OCI-LY7 (cell line): ENCODE measurements around the gene OR4D2. TPM values are rescaled to one million over a fixed set of nuclear protein-coding genes. Genes with fewer than 3 reads are reported as not detected.

Source experiments
- BruUV-seq: library from RNA; stranded (reverse); fragments of 400-500 nt; replicated peaks from 2 replicates; lab custom pipeline; 2021; lab: Mats Ljungman, UMichigan
- CTCF ChIA-PET: fragments of 300-600 bp; sonication (Branson Sonifier 250); formaldehyde crosslinking; loops from one replicate; lab custom pipeline; 2022; ENCODE audit warnings: antibody characterized with exemption; ENCODE audit not compliant: unreplicated experiment; lab: Charles Lee
- POLR2A ChIA-PET: fragments of 300-600 bp; sonication (Branson Sonifier 250); formaldehyde crosslinking; loops from one replicate; lab custom pipeline; 2022; ENCODE audit warnings: antibody characterized with exemption; lab: Charles Lee
- DNase-seq: peaks from one replicate; pipeline ENCODE4 v3.0.0-alpha.2; 2015; ENCODE audit warnings: low spot score
- H2AFZ ChIP-seq: fragments of 200-600 bp; sonication (generic), shearing (Covaris generic); 2 replicates; pipeline ENCODE4 v1.6.1; 2014; ENCODE audit warnings: mild to moderate bottlenecking, antibody characterized with exemption, low read length, moderate library complexity
- H3K27ac ChIP-seq: fragments of 200-600 bp; sonication (generic); 2 replicates; pipeline ENCODE4 v1.5.1; 2014; ENCODE audit warnings: mixed run types, low read depth, mild to moderate bottlenecking, moderate library complexity, low read length, inconsistent platforms; ENCODE audit not compliant: poor library complexity, severe bottlenecking
- H3K36me3 ChIP-seq: fragments of 200-600 bp; sonication (generic); 2 replicates; pipeline ENCODE4 v1.6.1; 2014; ENCODE audit warnings: mild to moderate bottlenecking, antibody characterized with exemption, low read length, moderate library complexity, mixed read lengths; ENCODE audit not compliant: insufficient read depth
- H3K4me1 ChIP-seq: fragments of 200-600 bp; sonication (generic); 2 replicates; pipeline ENCODE4 v1.5.1; 2014; ENCODE audit warnings: mild to moderate bottlenecking, low read length; ENCODE audit not compliant: insufficient read depth, poor library complexity, severe bottlenecking
- H3K4me2 ChIP-seq: fragments of 200-600 bp; sonication (generic); 2 replicates; pipeline ENCODE4 v1.6.1; 2014; ENCODE audit warnings: mild to moderate bottlenecking, low read length
- H3K4me3 ChIP-seq: fragments of 200-600 bp; sonication (generic); 2 replicates; pipeline ENCODE4 v1.5.1; 2014; ENCODE audit warnings: mild to moderate bottlenecking, low read depth, low read length; ENCODE audit not compliant: poor library complexity, severe bottlenecking
- H3K79me2 ChIP-seq: fragments of 200-600 bp; sonication (generic); 2 replicates; pipeline ENCODE4 v1.6.1; 2016; ENCODE audit warnings: low read depth, mild to moderate bottlenecking, low read length, moderate library complexity, mixed read lengths; ENCODE audit not compliant: insufficient read depth
- H3K9me2 ChIP-seq: fragments of 200-600 bp; sonication (generic); 2 replicates; pipeline ENCODE4 v1.6.1; 2016; ENCODE audit warnings: mild to moderate bottlenecking, low read length, mixed read lengths; ENCODE audit not compliant: insufficient read depth
- H3K9me3 ChIP-seq: fragments of 200-600 bp; sonication (generic); 2 replicates; pipeline ENCODE4 v1.6.1; 2014; ENCODE audit warnings: mild to moderate bottlenecking, mixed run types, low read length, mixed read lengths
- H4K20me1 ChIP-seq: fragments of 200-600 bp; sonication (generic); 2 replicates; pipeline ENCODE4 v1.6.1; 2014; ENCODE audit warnings: mild to moderate bottlenecking, antibody characterized with exemption, low read length, moderate library complexity, mixed read lengths; ENCODE audit not compliant: insufficient read depth
- CTCF ChIP-seq: fragments of 200-600 bp; sonication (generic); conservative IDR thresholded peaks from 2 replicates; pipeline ENCODE4 v1.5.1; 2014; ENCODE audit warnings: mild to moderate bottlenecking, antibody characterized with exemption, low read length, moderate library complexity, mixed read lengths
- EZH2phosphoT487 ChIP-seq: fragments of 200-600 bp; sonication (generic); IDR thresholded peaks from 2 replicates; pipeline ENCODE4 v1.6.1; 2018; ENCODE audit warnings: low read depth, borderline replicate concordance, mild to moderate bottlenecking, mixed run types, antibody characterized with exemption, low read length, moderate library complexity, mixed read lengths
- intact Hi-C: fragments of 100-400 bp; cut with micrococcal nuclease; formaldehyde crosslinking; loops from one replicate; pipeline ENCODE4 v1.10.0; 2022; ENCODE audit not compliant: unreplicated experiment
- total RNA-seq, 2 experiments: library from RNA; depleted of rRNA in 1 of 2; stranded (reverse); fragments of >200 nt in 1 of 2; shearing (Covaris generic) in 1 of 2; gene quantifications; 2 replicates each; pipeline ENCODE4 v1.2.3, GENCODE V29; 2014 to 2022

OR4D2 gene
- total RNA-seq, 2 experiments from 2014 or later, result not detected

- H3K4me1 ChIP-seq, result peaks cover 16% of the 10 kb centered on the region
- ChIA-PET POLR2A (no interaction called here), CTCF (no interaction called here)
- TF ChIP-seq EZH2phosphoT487 (no peak), CTCF (no peak)
- BruUV-seq, result no TSS peak
- no peak overlapping the region for H2AFZ ChIP-seq
- no peaks in the 10 kb centered on the region for H3K79me2 ChIP-seq
- no peak for DNase-seq
- intact Hi-C loops, result no loop called here
- H3K4me2 ChIP-seq, result no peak overlapping the region
- H3K4me3 ChIP-seq, result no peak overlapping the region
- no peaks in the 10 kb centered on the region for H3K9me2 ChIP-seq
- H4K20me1 ChIP-seq, result no peaks in the 10 kb centered on the region
- no peak overlapping the region for H3K27ac ChIP-seq
- no peaks in the 10 kb centered on the region for H3K9me3 ChIP-seq
- no peaks in the 10 kb centered on the region for H3K36me3 ChIP-seq
These were observed 20.9 kb downstream of the OR4D2 start for GRCh38 chr17:58187675-58188074.

GRCh38 chr17:58189436-58190146 lies 22.8 kb downstream of the OR4D2 start:
- no peaks in the 10 kb centered on the region for H3K9me3 ChIP-seq
- CTCF ChIA-PET, result no interaction called here
- no peak overlapping the region for H3K4me3 ChIP-seq
- POLR2A ChIA-PET, result no interaction called here
- no peaks in the 10 kb centered on the region for H3K36me3 ChIP-seq
- no peaks in the 10 kb centered on the region for H3K9me2 ChIP-seq
- DNase-seq, result no peak
- no TSS peak for BruUV-seq
- no peak overlapping the region for H3K27ac ChIP-seq
- no peaks in the 10 kb centered on the region for H4K20me1 ChIP-seq
- H2AFZ ChIP-seq, result no peak overlapping the region
- intact Hi-C loops, result no loop called here
- TF ChIP-seq CTCF, result no peak
- TF ChIP-seq EZH2phosphoT487, result no peak
- H3K4me1 ChIP-seq, result peaks cover 16% of the 10 kb centered on the region
- H3K79me2 ChIP-seq, result no peaks in the 10 kb centered on the region
- no peak overlapping the region for H3K4me2 ChIP-seq

DNA sequence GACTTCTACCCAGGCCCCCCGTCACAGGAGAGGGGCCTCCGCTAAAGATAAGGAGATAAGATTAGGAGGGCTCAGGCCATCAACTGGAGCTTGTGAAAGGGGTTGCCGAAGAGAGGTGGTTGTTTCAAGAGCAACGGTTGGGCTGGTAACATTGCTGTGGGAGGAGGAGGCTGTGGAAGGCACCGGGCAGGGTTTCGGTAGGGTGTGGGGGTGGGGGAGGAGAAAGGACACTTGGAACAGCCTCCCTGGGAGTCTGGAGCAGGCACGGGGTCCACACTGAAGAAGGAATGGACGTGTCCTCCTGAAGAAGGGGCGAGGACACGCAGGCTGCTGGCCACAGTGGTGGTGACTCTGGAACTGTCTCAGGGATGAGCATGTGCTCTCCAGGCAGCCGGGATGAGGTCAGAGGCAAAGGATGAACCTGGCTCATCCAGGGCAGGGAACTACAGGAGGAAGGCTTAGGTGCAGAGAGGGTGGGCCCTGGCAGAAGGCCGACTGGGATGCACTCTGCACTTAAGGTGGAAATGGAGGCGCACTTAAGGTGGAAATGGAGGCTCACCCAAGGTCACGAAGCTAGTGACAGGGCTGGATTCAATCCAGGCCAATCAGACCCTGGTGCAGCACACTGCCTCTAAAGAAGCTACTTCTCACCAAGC lies 24.6 kb downstream of the OR4D2 start:
- no peaks in the 10 kb centered on the region for H3K79me2 ChIP-seq
- H3K4me2 ChIP-seq, result no peak overlapping the region
- no peak for DNase-seq
- no peaks in the 10 kb centered on the region for H3K9me2 ChIP-seq
- no peak overlapping the region for H3K4me3 ChIP-seq
- no peak for TF ChIP-seq CTCF
- TF ChIP-seq EZH2phosphoT487, result no peak
- no peak overlapping the region for H2AFZ ChIP-seq
- H3K27ac ChIP-seq, result no peak overlapping the region
- ChIA-PET CTCF (no interaction called here), POLR2A (no interaction called here)
- no TSS peak for BruUV-seq
- H3K4me1 ChIP-seq, result peaks cover 4% of the 10 kb centered on the region
- no peaks in the 10 kb centered on the region for H3K9me3 ChIP-seq
- H4K20me1 ChIP-seq, result no peaks in the 10 kb centered on the region
- intact Hi-C loops, result no loop called here
- H3K36me3 ChIP-seq, result no peaks in the 10 kb centered on the region
